ENCODE measurements around the gene AQP7. TPM values are rescaled to one million over a fixed set of nuclear protein-coding genes. Genes with fewer than 3 reads are reported as not detected.

AQP7 gene
- total RNA-seq, 2 donors from 2014 or later: 4.6 TPM

DNA sequence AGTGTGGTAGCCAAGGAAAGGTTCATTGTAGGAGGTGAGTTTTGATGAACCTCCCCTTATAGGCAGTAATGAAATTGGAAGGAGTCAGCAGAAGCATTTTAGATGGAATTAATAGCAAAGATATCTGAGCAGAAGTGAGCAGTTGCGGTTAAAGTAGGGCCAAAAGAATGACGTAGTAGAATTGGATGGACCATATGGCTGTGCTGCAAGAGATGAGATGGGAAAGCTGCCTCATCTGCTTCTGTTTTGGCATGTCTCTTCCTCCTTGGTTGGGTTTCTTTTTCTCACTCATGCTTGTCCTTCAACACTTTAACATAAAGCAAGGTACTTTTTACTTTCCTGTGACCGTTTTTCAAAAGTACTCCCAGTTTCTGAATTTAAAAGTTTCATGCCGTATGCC is 55.8 kb downstream of the AQP7 start:
- intact Hi-C loops (cut with DNase I): no loop called here
- no peak for DNase-seq (ENCODE audit: low spot score)

GRCh38 chr9:33344145-33344544 is 58.2 kb downstream of the AQP7 start:
- no peak for DNase-seq (ENCODE audit: low spot score)
- intact Hi-C loops (cut with DNase I): no loop called here

DNA sequence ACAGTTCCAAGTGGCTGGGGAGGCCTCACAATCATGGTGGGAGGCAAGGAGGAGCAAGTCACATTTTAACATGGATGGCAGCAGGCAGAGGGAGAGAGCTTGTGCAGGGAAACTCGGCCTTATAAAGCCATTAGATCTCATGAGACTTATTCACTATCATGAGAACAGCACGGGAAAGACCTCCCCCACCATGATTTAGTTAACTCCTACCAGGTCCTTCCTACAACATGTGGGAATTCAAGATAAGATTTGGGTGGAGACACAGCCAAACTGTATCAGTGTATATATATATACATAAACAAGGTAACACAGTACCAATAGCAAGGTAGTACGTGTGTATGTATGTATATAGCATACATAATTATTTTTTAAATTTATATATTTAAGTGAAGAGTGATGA is 61.2 kb downstream of the AQP7 start:
- no peak for DNase-seq (ENCODE audit: low spot score)
- intact Hi-C loops (cut with DNase I): no loop called here

DNA sequence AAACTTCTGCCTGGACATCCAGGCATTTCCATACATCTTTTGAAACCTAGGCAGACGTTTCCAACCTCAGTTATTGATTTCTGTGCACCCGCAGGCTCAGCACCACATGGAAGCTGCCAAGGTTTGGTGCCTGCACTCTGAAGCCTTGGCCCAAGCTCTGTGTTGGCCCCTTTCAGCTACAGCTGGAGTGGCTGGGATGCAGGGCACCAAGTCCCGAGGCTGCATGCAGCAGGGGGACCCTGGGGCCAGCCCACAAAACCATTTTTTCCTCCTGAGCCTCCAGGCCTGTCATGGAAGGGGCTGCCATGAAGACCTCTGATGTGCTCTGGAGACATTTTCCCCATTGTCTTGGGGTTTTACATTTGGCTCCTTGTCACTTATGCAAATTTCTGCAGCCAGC is 62.2 kb downstream of the AQP7 start:
- no peak for DNase-seq (ENCODE audit: low spot score)
- intact Hi-C loops (cut with DNase I): no loop called here

Other genes starting within 250 kb of the AQP7 start
- 100 to 1,000 TPM in 1 of 2 donors, 10 to 100 TPM in 1; 76.8 to 107 TPM for gene B4GALT1, start 235.2 kb downstream of the AQP7 start, total RNA-seq
- not detected for gene SPINK4, start 162.4 kb downstream of the AQP7 start, total RNA-seq
- gene BAG1, start 137.9 kb downstream of the AQP7 start, total RNA-seq: 100 to 1,000 TPM in 1 of 2 donors, 10 to 100 TPM in 1; 73.8 to 103 TPM
- 10 to 100 TPM; 54.2 to 61.7 TPM for gene CHMP5, start 137.5 kb downstream of the AQP7 start, total RNA-seq
- gene NFX1, start 112.1 kb downstream of the AQP7 start, total RNA-seq: 10 to 100 TPM; 30.1 to 37.2 TPM
- gene AQP3, start 45.0 kb upstream of the AQP7 start, total RNA-seq: 1 to 10 TPM; 5.5 to 8.4 TPM
- 10 to 100 TPM; 20.9 to 24.8 TPM for gene NOL6, start 71.4 kb upstream of the AQP7 start, total RNA-seq
- gene ANKRD18B, start 121.7 kb upstream of the AQP7 start, total RNA-seq: not detected